ENCODE data around the gene CCDC124.

DNA sequence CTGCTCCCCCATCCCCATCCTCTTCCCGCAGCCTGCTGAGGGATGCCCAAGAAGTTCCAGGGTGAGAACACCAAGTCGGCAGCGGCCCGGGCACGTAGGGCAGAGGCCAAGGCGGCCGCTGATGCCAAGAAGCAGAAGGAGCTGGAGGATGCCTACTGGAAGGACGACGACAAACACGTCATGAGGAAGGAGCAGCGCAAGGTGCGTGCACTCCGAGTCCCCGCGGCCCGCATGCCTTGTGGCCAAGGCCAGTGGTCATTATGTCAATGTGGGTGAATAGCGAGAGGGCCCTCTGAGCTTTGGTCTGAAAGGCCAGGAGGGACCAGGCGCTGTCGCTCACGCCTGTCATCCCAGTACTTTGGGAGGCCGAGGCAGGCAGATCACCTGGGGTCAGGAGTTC lies 3.6 kb downstream of the CCDC124 start:
- TF ChIP-seq FOXM1 (IDR thresholded peaks at IDR 0.05; ENCODE audit: borderline replicate concordance) = no peak
- no peak for TF ChIP-seq FOXA1 (IDR thresholded peaks at IDR 0.05)
- TF ChIP-seq FOXK2 (IDR thresholded peaks at IDR 0.05) = no peak
- TF ChIP-seq LEF1 (IDR thresholded peaks at IDR 0.05; ENCODE audit: borderline replicate concordance) = no peak
